Calu3 (cell line): ENCODE measurements around the gene IGF1R. TPM values are rescaled to one million over a fixed set of nuclear protein-coding genes. Genes with fewer than 3 reads are reported as not detected.

Experiments
- BruUV-seq: library from RNA; stranded (reverse); fragments of 400-500 nt; replicated peaks from 2 replicates; lab custom pipeline; 2021; lab: Mats Ljungman, UMichigan
- CTCF ChIA-PET: fragments of 300-600 bp; sonication (Branson Sonifier 250); formaldehyde crosslinking; loops from one replicate; lab custom pipeline; 2022; ENCODE audit warnings: antibody characterized with exemption; lab: Charles Lee
- DNase-seq: peaks from one replicate; pipeline ENCODE4 v3.0.0; 2022
- H3K27ac Mint-ChIP-seq: one replicate; pipeline ENCODE4 v1.8.0; 2022; ENCODE audit warnings: mixed read lengths; ENCODE audit not compliant: unreplicated experiment
- H3K27me3 Mint-ChIP-seq: one replicate; pipeline ENCODE4 v1.8.0; 2022; ENCODE audit warnings: mixed read lengths; ENCODE audit not compliant: unreplicated experiment
- H3K36me3 Mint-ChIP-seq: one replicate; pipeline ENCODE4 v1.8.0; 2022; ENCODE audit warnings: mild to moderate bottlenecking, moderate library complexity, mixed read lengths; ENCODE audit not compliant: insufficient read depth, unreplicated experiment
- H3K4me1 Mint-ChIP-seq: one replicate; pipeline ENCODE4 v1.8.0; 2022; ENCODE audit warnings: mild to moderate bottlenecking, low read depth, mixed read lengths; ENCODE audit not compliant: unreplicated experiment
- H3K4me3 Mint-ChIP-seq: one replicate; pipeline ENCODE4 v1.8.0; 2022; ENCODE audit warnings: mild to moderate bottlenecking, low read depth, moderate library complexity, mixed read lengths; ENCODE audit not compliant: unreplicated experiment
- H3K9me3 Mint-ChIP-seq: one replicate; pipeline ENCODE4 v1.8.0; 2022; ENCODE audit warnings: low read depth, mixed read lengths; ENCODE audit not compliant: unreplicated experiment
- intact Hi-C: fragments of 100-400 bp; cut with micrococcal nuclease; formaldehyde crosslinking; loops from one replicate; pipeline ENCODE4 v1.10.0; 2022; ENCODE audit not compliant: unreplicated experiment
- total RNA-seq: library from RNA; stranded (reverse); gene quantifications from 2 replicates; pipeline ENCODE4 v1.2.3, GENCODE V29; 2022
- TF ChIP-seq, protein P1 (sequence below): fragments of 200-600 bp; IDR thresholded peaks from one replicate; pipeline ENCODE4 v1.8.0; 2022; ENCODE audit warnings: antibody characterized with exemption; ENCODE audit not compliant: unreplicated experiment

The IGF1R gene
- total RNA-seq, 1 experiment from 2014 or later, result 73.9 TPM

DNA sequence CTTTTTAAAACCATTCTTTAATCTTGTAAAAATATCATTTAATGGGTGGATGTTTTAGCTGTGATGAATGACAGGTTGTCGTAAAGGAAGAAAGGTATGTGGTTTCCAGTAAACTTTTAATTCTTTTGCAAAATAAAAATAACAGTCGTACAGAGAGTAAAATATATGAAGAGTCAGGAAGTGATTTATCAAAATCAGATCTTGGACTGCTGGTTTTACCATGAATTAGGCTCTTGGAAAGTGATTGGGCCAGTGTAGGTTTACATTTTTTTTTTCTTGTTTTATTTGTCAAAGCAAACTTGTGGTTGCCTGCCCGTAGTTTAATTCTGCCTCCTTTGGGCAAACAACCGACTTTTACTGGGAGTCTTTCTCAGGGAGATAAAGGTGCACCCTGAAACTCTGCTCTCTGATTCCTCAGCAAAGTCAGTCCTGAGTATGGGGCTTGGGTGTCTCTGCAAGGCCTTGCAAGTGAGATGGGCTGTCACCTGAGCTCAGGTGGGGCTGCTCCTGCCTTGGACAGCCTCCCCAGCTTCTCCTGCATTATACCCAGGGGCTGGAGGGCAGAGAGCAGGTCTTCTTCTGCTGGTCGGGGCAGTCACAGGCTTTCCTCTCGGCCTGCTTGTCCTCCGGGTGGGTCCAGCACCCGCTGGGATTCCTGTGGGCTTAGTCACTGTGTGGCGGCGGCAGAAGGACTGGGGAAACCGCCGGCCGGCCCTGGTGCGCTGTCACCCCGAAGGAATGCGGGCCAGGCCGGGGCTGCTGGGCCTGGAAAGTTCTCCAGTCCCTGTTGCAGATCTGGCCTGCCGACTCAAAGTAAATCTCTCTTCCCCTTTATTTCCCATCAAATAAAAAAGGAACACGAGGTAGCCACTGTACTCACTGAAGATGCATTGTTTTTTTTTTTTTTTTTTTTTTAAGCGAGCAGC, 79.0 kb downstream of the IGF1R start:
- H3K36me3 Mint-ChIP-seq, result peaks cover 17% of the 10 kb centered on the region
- H3K27ac Mint-ChIP-seq, result no peak overlapping the region
- no peaks in the 10 kb centered on the region for H3K9me3 Mint-ChIP-seq
- intact Hi-C loops, result loop anchor here (1.0 kb wide), 1 partner anchor 16 kb away; no protein-coding TSS in a partner anchor
- no peaks in the 10 kb centered on the region for H3K27me3 Mint-ChIP-seq
- peak; percentile 97 for DNase-seq
- CTCF ChIA-PET, result interaction anchor here (1.0 to 1.8 kb wide), 4 partner anchors 9 to 59 kb away, joined by 3 to 10 read pairs (median 6); no protein-coding TSS in a partner anchor
- H3K4me3 Mint-ChIP-seq, result peak overlapping the region; percentile 63
- TF ChIP-seq, protein P1, sequence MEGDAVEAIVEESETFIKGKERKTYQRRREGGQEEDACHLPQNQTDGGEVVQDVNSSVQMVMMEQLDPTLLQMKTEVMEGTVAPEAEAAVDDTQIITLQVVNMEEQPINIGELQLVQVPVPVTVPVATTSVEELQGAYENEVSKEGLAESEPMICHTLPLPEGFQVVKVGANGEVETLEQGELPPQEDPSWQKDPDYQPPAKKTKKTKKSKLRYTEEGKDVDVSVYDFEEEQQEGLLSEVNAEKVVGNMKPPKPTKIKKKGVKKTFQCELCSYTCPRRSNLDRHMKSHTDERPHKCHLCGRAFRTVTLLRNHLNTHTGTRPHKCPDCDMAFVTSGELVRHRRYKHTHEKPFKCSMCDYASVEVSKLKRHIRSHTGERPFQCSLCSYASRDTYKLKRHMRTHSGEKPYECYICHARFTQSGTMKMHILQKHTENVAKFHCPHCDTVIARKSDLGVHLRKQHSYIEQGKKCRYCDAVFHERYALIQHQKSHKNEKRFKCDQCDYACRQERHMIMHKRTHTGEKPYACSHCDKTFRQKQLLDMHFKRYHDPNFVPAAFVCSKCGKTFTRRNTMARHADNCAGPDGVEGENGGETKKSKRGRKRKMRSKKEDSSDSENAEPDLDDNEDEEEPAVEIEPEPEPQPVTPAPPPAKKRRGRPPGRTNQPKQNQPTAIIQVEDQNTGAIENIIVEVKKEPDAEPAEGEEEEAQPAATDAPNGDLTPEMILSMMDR, result no peak
- H3K4me1 Mint-ChIP-seq, result peaks cover 71% of the 10 kb centered on the region
- BruUV-seq, result TSS peak; percentile 97

DNA sequence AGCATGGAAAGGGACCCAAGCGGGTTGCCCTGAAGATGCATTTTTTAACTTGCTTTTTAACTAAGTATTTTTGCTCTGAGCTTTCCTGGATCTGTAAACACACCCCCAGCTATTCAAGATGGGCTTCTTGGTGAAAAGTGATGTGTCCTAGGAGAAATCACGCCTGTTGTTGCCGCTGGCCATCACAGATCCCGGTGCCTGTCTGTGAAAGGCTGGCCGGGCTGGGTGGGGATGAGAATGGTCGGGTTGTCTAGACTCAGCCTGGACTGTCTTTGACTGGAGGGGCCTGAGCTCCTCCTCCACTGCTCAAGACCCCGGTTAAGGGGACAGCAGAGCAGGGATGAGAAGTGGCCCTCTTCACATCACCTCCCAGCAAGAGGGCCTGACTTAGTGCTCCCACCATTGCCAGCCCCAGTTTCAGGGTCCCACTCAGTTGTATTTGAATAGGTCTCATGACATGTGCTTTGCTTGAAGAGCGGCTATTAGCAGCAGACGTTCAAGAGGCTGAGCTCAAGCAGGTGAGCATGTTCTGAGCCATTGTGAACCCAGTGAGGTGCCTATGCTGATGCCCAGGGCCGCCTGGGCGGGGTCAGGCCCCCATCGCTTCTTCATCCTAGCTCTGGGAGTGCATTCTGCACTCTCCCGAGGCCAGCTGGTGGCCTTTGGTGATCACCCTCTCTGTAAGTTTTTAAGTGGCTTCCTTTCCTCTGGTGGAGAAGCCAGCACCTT, 79.9 kb downstream of the IGF1R start:
- TSS peak; percentile 68 for BruUV-seq
- TF ChIP-seq, protein P1, result no peak
- no peaks in the 10 kb centered on the region for H3K27me3 Mint-ChIP-seq
- no peaks in the 10 kb centered on the region for H3K9me3 Mint-ChIP-seq
- H3K4me3 Mint-ChIP-seq, result peak overlapping the region; percentile 63
- CTCF ChIA-PET, result interaction anchor here (1.0 to 1.8 kb wide), 5 partner anchors 10 to 58 kb away, joined by 3 to 10 read pairs (median 5); no protein-coding TSS in a partner anchor
- DNase-seq, result no peak
- H3K4me1 Mint-ChIP-seq, result peaks cover 63% of the 10 kb centered on the region
- intact Hi-C loops, result no loop called here
- no peak overlapping the region for H3K27ac Mint-ChIP-seq
- H3K36me3 Mint-ChIP-seq, result peaks cover 17% of the 10 kb centered on the region

- no peak for DNase-seq
- CTCF ChIA-PET, result interaction anchor here (1.0 to 1.8 kb wide), 4 partner anchors 10 to 25 kb away, joined by 3 to 10 read pairs (median 6); no protein-coding TSS in a partner anchor
- no TSS peak for BruUV-seq
- no peaks in the 10 kb centered on the region for H3K9me3 Mint-ChIP-seq
- H3K4me1 Mint-ChIP-seq, result peaks cover 57% of the 10 kb centered on the region
- intact Hi-C loops, result no loop called here
- no peaks in the 10 kb centered on the region for H3K27me3 Mint-ChIP-seq
- no peak overlapping the region for H3K27ac Mint-ChIP-seq
- H3K36me3 Mint-ChIP-seq, result peaks cover 17% of the 10 kb centered on the region
- TF ChIP-seq, protein P1, result no peak
- no peak overlapping the region for H3K4me3 Mint-ChIP-seq
Measured at GRCh38 chr15:98728811-98729160, 80.4 kb downstream of the IGF1R start.

- peaks cover 17% of the 10 kb centered on the region for H3K36me3 Mint-ChIP-seq
- no peaks in the 10 kb centered on the region for H3K9me3 Mint-ChIP-seq
- DNase-seq, result no peak
- CTCF ChIA-PET, result interaction anchor here (0.7 kb wide), 1 partner anchor 21 kb away, joined by 3 read pairs; no protein-coding TSS in a partner anchor
- H3K4me3 Mint-ChIP-seq, result no peak overlapping the region
- intact Hi-C loops, result no loop called here
- no peaks in the 10 kb centered on the region for H3K27me3 Mint-ChIP-seq
- BruUV-seq, result no TSS peak
- H3K4me1 Mint-ChIP-seq, result peaks cover 50% of the 10 kb centered on the region
- TF ChIP-seq, protein P1, result no peak
- H3K27ac Mint-ChIP-seq, result no peak overlapping the region
Measured at GRCh38 chr15:98729446-98730042, 81.2 kb downstream of the IGF1R start.
